ENCODE data around the gene CYSTM1.
A peak's percentile ranks its signal among the peaks of the same experiment; 100 is the strongest.

The CYSTM1 gene

GRCh38 chr5:140162275-140162674 lies 12.7 kb upstream of the CYSTM1 start (continued):
- no peak for TF ChIP-seq TSHZ1 (tag by site-specific recombination; IDR thresholded peaks at IDR 0.05; ENCODE audit: borderline replicate concordance)
- no peak for TF ChIP-seq YY1 (tag by site-specific recombination; IDR thresholded peaks at IDR 0.05)

- ChIA-PET POLR2A (no interaction called here), CTCF (interaction anchor here (1.4 kb wide), 1 partner anchor 89 kb away, joined by 7 read pairs; no protein-coding TSS in a partner anchor)
- no peak for TF ChIP-seq ZNF449 (tag by site-specific recombination; IDR thresholded peaks at IDR 0.05)
- TF ChIP-seq ZNF146 (tag by site-specific recombination; IDR thresholded peaks at IDR 0.05): no peak
- H3K4me3 ChIP-seq (ENCODE audit: low read depth, low read length): no peak overlapping the region
- H3K36me3 ChIP-seq (ENCODE audit: control insufficient read depth in 2 of 2, insufficient read depth in 1 of 2, low read length in 2 of 2): no peaks in the 10 kb centered on the region
- no peaks in the 10 kb centered on the region for H3K4me1 ChIP-seq (ENCODE audit: control insufficient read depth, insufficient read depth, low read length)
- H3K27ac ChIP-seq (ENCODE audit: extremely low read depth, low read depth, low read length): no peak overlapping the region
- H3K9me3 ChIP-seq (ENCODE audit: control insufficient read depth, insufficient read depth, low read depth, low read length): no peaks in the 10 kb centered on the region
These were observed 12.2 kb upstream of the CYSTM1 start for GRCh38 chr5:140162781-140163180.

- POLR2A ChIA-PET: no interaction called here
- Histone ChIP-seq H3K36me3 (ENCODE audit: control insufficient read depth in 2 of 2, insufficient read depth in 1 of 2, low read length in 2 of 2) (no peaks in the 10 kb centered on the region), H3K27ac (ENCODE audit: extremely low read depth, low read depth, low read length) (no peak overlapping the region), H3K9me3 (ENCODE audit: control insufficient read depth, insufficient read depth, low read depth, low read length) (no peaks in the 10 kb centered on the region), H3K4me1 (ENCODE audit: control insufficient read depth, insufficient read depth, low read length) (peaks cover 9% of the 10 kb centered on the region), H3K4me3 (ENCODE audit: low read depth, low read length) (no peak overlapping the region)
- CTCF ChIA-PET: interaction anchor here (0.7 to 1.5 kb wide), 4 partner anchors 13 to 196 kb away, joined by 3 read pairs; no protein-coding TSS in a partner anchor
- no peak for TF ChIP-seq ZNF76 (tag by site-specific recombination; IDR thresholded peaks at IDR 0.05; ENCODE audit: borderline replicate concordance, low read depth)
- no peak for TF ChIP-seq ZNF513 (tag by site-specific recombination; IDR thresholded peaks at IDR 0.05)
- no peak; the same call in 1 of the 2 replicates for TF ChIP-seq ZNF335 (tag by site-specific recombination; conservative IDR thresholded peaks at IDR 0.05)
- no peak for TF ChIP-seq ZBTB6 (tag by site-specific recombination; IDR thresholded peaks at IDR 0.05)
- TF ChIP-seq ZNF624 (tag by site-specific recombination; IDR thresholded peaks at IDR 0.05): no peak
- peak; percentile 43; the same call in 1 of the 2 replicates for TF ChIP-seq ZBTB17 (tag by site-specific recombination; IDR thresholded peaks at IDR 0.05)
- 0 out of 2 replicates have a peak, but pooled peaks have one; percentile 22 for TF ChIP-seq ZNF398 (tag by site-specific recombination; IDR thresholded peaks at IDR 0.05)
- TF ChIP-seq ZNF660 (tag by site-specific recombination; IDR thresholded peaks at IDR 0.05): no peak
- no peak for TF ChIP-seq YY1 (tag by site-specific recombination; IDR thresholded peaks at IDR 0.05)
- TF ChIP-seq KLF9 (tag by site-specific recombination; IDR thresholded peaks at IDR 0.05; ENCODE audit: low read depth): no peak
- no peak for TF ChIP-seq REST (tag by site-specific recombination; IDR thresholded peaks at IDR 0.05)
- TF ChIP-seq SETDB1 (IDR thresholded peaks at IDR 0.05; ENCODE audit: insufficient read length, low read length): no peak
- TF ChIP-seq KLF1 (tag by site-specific recombination; IDR thresholded peaks at IDR 0.05): peak; percentile 89
- TF ChIP-seq ZBTB21 (tag by site-specific recombination; IDR thresholded peaks at IDR 0.05): no peak
- no peak for TF ChIP-seq ZNF626 (tag by site-specific recombination; IDR thresholded peaks at IDR 0.05)
These were observed 9.7 kb upstream of the CYSTM1 start for GRCh38 chr5:140165101-140165922.
